K562 (cell line): Measurements from ENCODE around the gene C9. TPM values are rescaled to one million over a fixed set of nuclear protein-coding genes. Genes with fewer than 3 reads are reported as not detected.

Experiments used
- ATAC-seq: fragments of 200-7000 bp; cut with Tn5 transposase; 3 replicates; pipeline ENCODE4 v1.9.1; 2020; ENCODE audit warnings: moderate library complexity
- BruUV-seq: library from RNA; stranded (reverse); fragments of 400-500 nt; replicated peaks from 2 replicates; lab custom pipeline; 2021; lab: Mats Ljungman, UMichigan
- CTCF ChIA-PET: fragments of 300-600 bp; formaldehyde crosslinking; extraction: SDS; loops from one replicate; lab custom pipeline; 2021; ENCODE audit warnings: low intra/inter-chr PET ratio; lab: Yijun Ruan, JAX
- POLR2A ChIA-PET: fragments of 300-600, 350-650 bp; sonication (Branson Sonifier 250); formaldehyde crosslinking; extraction: SDS; loops from one replicate; lab custom pipeline; 2021; ENCODE audit warnings: antibody characterized with exemption, inconsistent platforms; lab: Yijun Ruan, JAX
- DNase-seq, 4 experiments: peaks; one replicate each; pipeline versions ENCODE4 v3.0.0 to v3.0.0-alpha.2; 2011 to 2018; ENCODE audit warnings: low spot score in 3 of 4, mixed read lengths in 3 of 4; ENCODE audit errors: extremely low read depth in 1 of 4
- FAIRE-seq: peaks from 2 replicates; lab custom pipeline; 2011; peaks lifted over from hg19 to GRCh38; lab: Jason Lieb, UNC
- H2AFZ ChIP-seq: 2 replicates; pipeline ENCODE4 v1.6.0; 2011; ENCODE audit warnings: low read depth, low read length, control low read depth, inconsistent platforms
- H3K27ac ChIP-seq: fragments of 200-600 bp; 3 replicates; pipeline ENCODE4 v1.8.0; 2011; ENCODE audit warnings: low read depth, mild to moderate bottlenecking, control low read depth, inconsistent platforms, low read length, moderate library complexity, mixed read lengths; ENCODE audit errors: extremely low read depth
- H3K27me3 ChIP-seq, 2 experiments: fragments of 300-600 bp in 1 of 2; 2 replicates in 1 of 2; 3 replicates in 1 of 2; pipeline versions ENCODE4 v1.6.0 to v1.8.0; 2011; ENCODE audit warnings: inconsistent platforms in 2 of 2, low read length in 2 of 2, mild to moderate bottlenecking in 1 of 2, mixed read lengths in 1 of 2, moderate library complexity in 1 of 2; ENCODE audit not compliant: control insufficient read depth in 2 of 2, insufficient read depth in 2 of 2
- H3K36me3 ChIP-seq: fragments of 300-600 bp; 3 replicates; pipeline ENCODE4 v1.8.0; 2011; ENCODE audit warnings: mild to moderate bottlenecking, low read length, inconsistent platforms; ENCODE audit not compliant: control insufficient read depth, insufficient read depth
- H3K4me1 ChIP-seq, 2 experiments: fragments of 200-600 bp in 1 of 2; replicated peaks in 1 of 2; 2 replicates in 1 of 2; 3 replicates in 1 of 2; pipeline versions ENCODE4 v1.5.1 to v1.8.0; 2011; ENCODE audit warnings: inconsistent platforms in 2 of 2, low read length in 2 of 2, mild to moderate bottlenecking in 1 of 2, mixed read lengths in 1 of 2, moderate library complexity in 1 of 2; ENCODE audit not compliant: control insufficient read depth in 2 of 2, insufficient read depth in 2 of 2
- H3K4me2 ChIP-seq: 2 replicates; pipeline ENCODE4 v1.6.1; 2011; ENCODE audit warnings: low read length, control low read depth, inconsistent platforms, mixed read lengths; ENCODE audit not compliant: insufficient read depth
- H3K4me3 ChIP-seq: fragments of 200-600 bp; sonication (generic), shearing (Covaris generic); 2 replicates; pipeline ENCODE4 v1.5.1; 2016; ENCODE audit warnings: control low read depth, inconsistent platforms
- H3K79me2 ChIP-seq: fragments of 200-600 bp; 3 replicates; pipeline ENCODE4 v1.8.0; 2011; ENCODE audit warnings: low read length, inconsistent platforms; ENCODE audit not compliant: control insufficient read depth, insufficient read depth
- H3K9ac ChIP-seq, 2 experiments: 2 replicates each; pipeline versions ENCODE4 v1.6.0 to v1.6.1; 2011; ENCODE audit warnings: low read depth in 2 of 2, low read length in 2 of 2, control low read depth in 1 of 2, inconsistent platforms in 1 of 2, mild to moderate bottlenecking in 1 of 2, mixed read lengths in 1 of 2; ENCODE audit not compliant: insufficient read depth in 1 of 2
- H3K9me1 ChIP-seq: one replicate; pipeline ENCODE4 v1.6.0; 2011; ENCODE audit warnings: inconsistent platforms, mild to moderate bottlenecking, low read length, moderate library complexity; ENCODE audit not compliant: control insufficient read depth, insufficient read depth
- H3K9me3 ChIP-seq: replicated peaks from 2 replicates; pipeline ENCODE4 v1.5.1; 2011; ENCODE audit warnings: low read depth, low read length, inconsistent platforms; ENCODE audit not compliant: control insufficient read depth, insufficient read depth
- H4K20me1 ChIP-seq: replicated peaks from 2 replicates; pipeline ENCODE4 v1.6.1; 2011; ENCODE audit warnings: low read length, inconsistent platforms, mixed read lengths; ENCODE audit not compliant: control insufficient read depth, insufficient read depth
- DIDO1 ChIP-seq: fragments of 450-650 bp; IDR thresholded peaks from 2 replicates; pipeline ENCODE4 v1.6.1; 2016; ENCODE audit warnings: low read depth, missing biosample characterization, missing genetic modification characterization
- GABPB2 ChIP-seq: fragments of 250-450 bp; sonication (Bioruptor Pico); conservative IDR thresholded peaks from 2 replicates; pipeline ENCODE4 v1.5.1; 2021; ENCODE audit warnings: mild to moderate bottlenecking
- ILK ChIP-seq: fragments of 450-650 bp; IDR thresholded peaks from 2 replicates; pipeline ENCODE4 v1.6.1; 2016; ENCODE audit warnings: missing genetic modification characterization, low read depth, mild to moderate bottlenecking, missing compliant biosample characterization, moderate library complexity, borderline replicate concordance
- JUND ChIP-seq, 2 experiments: IDR thresholded peaks; 2 replicates in 1 of 2; 3 replicates in 1 of 2; pipeline ENCODE4 v1.6.1; 2011; ENCODE audit warnings: borderline replicate concordance in 2 of 2, low read depth in 2 of 2, low read length in 2 of 2, improper control_type of control experiment in 1 of 2, missing biosample characterization in 1 of 2, missing genetic modification characterization in 1 of 2, missing genetic modification reagents in 1 of 2
- KLF13 ChIP-seq: fragments of 450-650 bp; IDR thresholded peaks from 2 replicates; pipeline ENCODE4 v1.6.1; 2016; ENCODE audit warnings: missing genetic modification characterization, low read depth, mild to moderate bottlenecking, missing compliant biosample characterization, moderate library complexity, borderline replicate concordance
- NEUROD1 ChIP-seq: fragments of 150-350 bp; IDR thresholded peaks from 2 replicates; pipeline ENCODE4 v1.6.1; 2014; ENCODE audit warnings: borderline replicate concordance, low read length, low read depth; ENCODE audit not compliant: partially characterized antibody
- SIRT6 ChIP-seq: IDR thresholded peaks from one replicate; pipeline ENCODE4 v1.6.1; 2012; ENCODE audit warnings: low read depth, mild to moderate bottlenecking, control low read depth, inconsistent platforms, low read length, moderate library complexity
- TAF9B ChIP-seq: fragments of 450-650 bp; IDR thresholded peaks from 2 replicates; pipeline ENCODE4 v1.6.1; 2018; ENCODE audit warnings: mild to moderate bottlenecking; ENCODE audit not compliant: partially characterized antibody
- WGBS: fragments of 100-300 bp; shearing (Covaris generic); methylation state at CpG from one replicate; pipeline ENCODE4 v1.1.6; 2016; ENCODE audit warnings: low coverage, mixed read lengths; ENCODE audit not compliant: insufficient coverage; ENCODE audit errors: missing lambda C conversion rate; 5-methylcytosine and 5-hydroxymethylcytosine counted together
- in situ Hi-C: fragments of 300-500 bp; cut with MboI; formaldehyde crosslinking; loops from 4 replicates; pipeline ENCODE4 v1.15.0; 2018; ENCODE audit warnings: inconsistent platforms, mixed read lengths
- intact Hi-C: fragments of 100-400 bp; cut with micrococcal nuclease; formaldehyde crosslinking; loops from 2 replicates; pipeline ENCODE4 v1.14.2; 2022
- polyA plus RNA-seq, 8 experiments: library from polyadenylated mRNA; depleted of rRNA in 4 of 8; stranded (reverse) in 5 of 8; unstranded in 3 of 8; fragments of >200 nt; fragmentation: Nextera tagmentation in 2 of 8; fragmentation: Illumina TruSeq in 1 of 8; extraction: Ambion mirVana in 2 of 8; extraction: Trizol in 1 of 8; gene quantifications; 2 replicates each; pipeline versions ENCODE4 v1.2.1 to v1.2.3, GENCODE V29; 2011 to 2014; ENCODE audit warnings: inconsistent platforms in 1 of 8, missing spikeins in 1 of 8
- total RNA-seq, 7 experiments: library from RNA; depleted of rRNA in 6 of 7; stranded (reverse); fragments of >200 nt in 6 of 7; fragmentation: Illumina TruSeq in 2 of 7; extraction: Trizol in 2 of 7; gene quantifications; 2 replicates each; pipeline versions ENCODE4 v1.2.1 to v1.2.3, GENCODE V29; 2011 to 2021; ENCODE audit warnings: low replicate concordance in 1 of 7
- TF ChIP-seq, protein P1 (sequence below): fragments of 250-450 bp; sonication (Bioruptor Pico); IDR thresholded peaks from 2 replicates; pipeline ENCODE4 v1.4.0; 2020
- TF ChIP-seq, protein P2 (sequence below): fragments of 450-650 bp; formaldehyde crosslinking; IDR thresholded peaks from 2 replicates; pipeline ENCODE4 v1.4.0; 2020; ENCODE audit warnings: mild to moderate bottlenecking, mixed read lengths
- TF ChIP-seq, protein P3 (sequence below): fragments of 450-650 bp; IDR thresholded peaks from 2 replicates; pipeline ENCODE4 v1.7.0; 2016; ENCODE audit warnings: borderline replicate concordance

The C9 gene
- total and polyA plus RNA-seq, 9 of the 15 experiments (the other 6 are each of a cell fraction or from before 2014, with no cell fraction given), result 0.08 to 0.38 TPM; not detected in 7

DNA sequence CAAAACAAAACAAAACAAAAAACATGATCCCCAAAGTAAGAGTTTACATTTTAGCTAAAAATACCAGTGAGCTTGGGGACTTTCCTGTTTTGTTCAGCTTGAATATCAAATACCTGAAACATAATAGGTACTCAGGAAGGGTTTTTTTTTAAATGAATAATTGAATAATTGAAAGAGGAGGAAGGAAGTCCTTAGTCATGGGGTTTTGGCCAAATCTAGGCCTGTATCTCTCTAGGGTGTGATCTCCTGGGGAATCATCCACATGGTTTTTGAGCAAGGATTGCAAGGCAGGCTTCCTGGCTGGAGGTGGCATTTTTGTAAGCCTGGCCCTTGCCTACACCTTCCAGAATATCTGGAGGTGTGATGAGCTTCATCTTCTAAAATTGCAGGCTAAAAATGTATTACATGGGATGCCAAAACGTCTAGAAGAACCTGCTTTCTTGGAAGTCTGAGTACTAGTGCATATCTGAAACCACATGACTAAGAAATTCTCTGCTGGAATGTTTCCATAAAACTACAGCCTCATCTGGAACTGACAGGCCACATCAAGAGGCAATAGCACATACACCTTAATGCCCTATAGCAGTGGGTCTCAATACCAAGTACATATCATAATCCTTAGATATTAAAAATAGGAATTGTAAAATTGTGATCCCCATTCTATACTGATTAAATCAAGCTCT, 10.4 kb downstream of the C9 start:
- no peak overlapping the region for H3K4me3 ChIP-seq
- ATAC-seq (no peak), DNase-seq (no peak), FAIRE-seq (no peak)
- no peaks in the 10 kb centered on the region for H4K20me1 ChIP-seq
- WGBS, result 0% methylated on average over 1 of the region's 1 CpG
- H3K36me3 ChIP-seq, result no peaks in the 10 kb centered on the region
- in situ Hi-C loops, result no loop called here
- H3K4me2 ChIP-seq, result no peak overlapping the region
- intact Hi-C loops, result no loop called here
- H3K79me2 ChIP-seq, result no peaks in the 10 kb centered on the region
- no peaks in the 10 kb centered on the region for H3K9me3 ChIP-seq
- H3K9ac ChIP-seq, result no peak overlapping the region
- H3K9me1 ChIP-seq, result no peaks in the 10 kb centered on the region
- ChIA-PET POLR2A (interaction anchor here (0.6 to 1.6 kb wide), 3 partner anchors 9 to 196 kb away, joined by 3 to 6 read pairs (median 4); no protein-coding TSS in a partner anchor), CTCF (no interaction called here)
- BruUV-seq, result no TSS peak
- no peak overlapping the region for H2AFZ ChIP-seq
- H3K27me3 ChIP-seq, result no peaks in the 10 kb centered on the region
- H3K4me1 ChIP-seq, result no peaks in the 10 kb centered on the region
- no peak overlapping the region for H3K27ac ChIP-seq
- TF ChIP-seq GABPB2 (CRISPR knock-in tag) (no peak), KLF13 (tag) (no peak), ILK (no peak), TAF9B (no peak), JUND (IDR thresholded peaks at IDR 0.05; ENCODE audit: borderline replicate concordance, low read depth, low read length) (no peak), JUND (tag; IDR thresholded peaks at IDR 0.05; ENCODE audit: borderline replicate concordance, low read depth, low read length) (no peak), SIRT6 (no peak), DIDO1 (tag) (no peak), NEUROD1 (no peak)
- TF ChIP-seq, protein P1, sequence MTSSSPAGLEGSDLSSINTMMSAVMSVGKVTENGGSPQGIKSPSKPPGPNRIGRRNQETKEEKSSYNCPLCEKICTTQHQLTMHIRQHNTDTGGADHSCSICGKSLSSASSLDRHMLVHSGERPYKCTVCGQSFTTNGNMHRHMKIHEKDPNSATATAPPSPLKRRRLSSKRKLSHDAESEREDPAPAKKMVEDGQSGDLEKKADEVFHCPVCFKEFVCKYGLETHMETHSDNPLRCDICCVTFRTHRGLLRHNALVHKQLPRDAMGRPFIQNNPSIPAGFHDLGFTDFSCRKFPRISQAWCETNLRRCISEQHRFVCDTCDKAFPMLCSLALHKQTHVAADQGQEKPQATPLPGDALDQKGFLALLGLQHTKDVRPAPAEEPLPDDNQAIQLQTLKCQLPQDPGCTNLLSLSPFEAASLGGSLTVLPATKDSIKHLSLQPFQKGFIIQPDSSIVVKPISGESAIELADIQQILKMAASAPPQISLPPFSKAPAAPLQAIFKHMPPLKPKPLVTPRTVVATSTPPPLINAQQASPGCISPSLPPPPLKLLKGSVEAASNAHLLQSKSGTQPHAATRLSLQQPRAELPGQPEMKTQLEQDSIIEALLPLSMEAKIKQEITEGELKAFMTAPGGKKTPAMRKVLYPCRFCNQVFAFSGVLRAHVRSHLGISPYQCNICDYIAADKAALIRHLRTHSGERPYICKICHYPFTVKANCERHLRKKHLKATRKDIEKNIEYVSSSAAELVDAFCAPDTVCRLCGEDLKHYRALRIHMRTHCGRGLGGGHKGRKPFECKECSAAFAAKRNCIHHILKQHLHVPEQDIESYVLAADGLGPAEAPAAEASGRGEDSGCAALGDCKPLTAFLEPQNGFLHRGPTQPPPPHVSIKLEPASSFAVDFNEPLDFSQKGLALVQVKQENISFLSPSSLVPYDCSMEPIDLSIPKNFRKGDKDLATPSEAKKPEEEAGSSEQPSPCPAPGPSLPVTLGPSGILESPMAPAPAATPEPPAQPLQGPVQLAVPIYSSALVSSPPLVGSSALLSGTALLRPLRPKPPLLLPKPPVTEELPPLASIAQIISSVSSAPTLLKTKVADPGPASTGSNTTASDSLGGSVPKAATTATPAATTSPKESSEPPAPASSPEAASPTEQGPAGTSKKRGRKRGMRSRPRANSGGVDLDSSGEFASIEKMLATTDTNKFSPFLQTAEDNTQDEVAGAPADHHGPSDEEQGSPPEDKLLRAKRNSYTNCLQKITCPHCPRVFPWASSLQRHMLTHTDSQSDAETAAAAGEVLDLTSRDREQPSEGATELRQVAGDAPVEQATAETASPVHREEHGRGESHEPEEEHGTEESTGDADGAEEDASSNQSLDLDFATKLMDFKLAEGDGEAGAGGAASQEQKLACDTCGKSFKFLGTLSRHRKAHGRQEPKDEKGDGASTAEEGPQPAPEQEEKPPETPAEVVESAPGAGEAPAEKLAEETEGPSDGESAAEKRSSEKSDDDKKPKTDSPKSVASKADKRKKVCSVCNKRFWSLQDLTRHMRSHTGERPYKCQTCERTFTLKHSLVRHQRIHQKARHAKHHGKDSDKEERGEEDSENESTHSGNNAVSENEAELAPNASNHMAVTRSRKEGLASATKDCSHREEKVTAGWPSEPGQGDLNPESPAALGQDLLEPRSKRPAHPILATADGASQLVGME, result no peak
- TF ChIP-seq, protein P2, sequence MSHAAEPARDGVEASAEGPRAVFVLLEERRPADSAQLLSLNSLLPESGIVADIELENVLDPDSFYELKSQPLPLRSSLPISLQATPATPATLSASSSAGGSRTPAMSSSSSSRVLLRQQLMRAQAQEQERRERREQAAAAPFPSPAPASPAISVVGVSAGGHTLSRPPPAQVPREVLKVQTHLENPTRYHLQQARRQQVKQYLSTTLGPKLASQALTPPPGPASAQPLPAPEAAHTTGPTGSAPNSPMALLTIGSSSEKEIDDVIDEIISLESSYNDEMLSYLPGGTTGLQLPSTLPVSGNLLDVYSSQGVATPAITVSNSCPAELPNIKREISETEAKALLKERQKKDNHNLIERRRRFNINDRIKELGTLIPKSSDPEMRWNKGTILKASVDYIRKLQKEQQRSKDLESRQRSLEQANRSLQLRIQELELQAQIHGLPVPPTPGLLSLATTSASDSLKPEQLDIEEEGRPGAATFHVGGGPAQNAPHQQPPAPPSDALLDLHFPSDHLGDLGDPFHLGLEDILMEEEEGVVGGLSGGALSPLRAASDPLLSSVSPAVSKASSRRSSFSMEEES, result no peak
- TF ChIP-seq, protein P3, sequence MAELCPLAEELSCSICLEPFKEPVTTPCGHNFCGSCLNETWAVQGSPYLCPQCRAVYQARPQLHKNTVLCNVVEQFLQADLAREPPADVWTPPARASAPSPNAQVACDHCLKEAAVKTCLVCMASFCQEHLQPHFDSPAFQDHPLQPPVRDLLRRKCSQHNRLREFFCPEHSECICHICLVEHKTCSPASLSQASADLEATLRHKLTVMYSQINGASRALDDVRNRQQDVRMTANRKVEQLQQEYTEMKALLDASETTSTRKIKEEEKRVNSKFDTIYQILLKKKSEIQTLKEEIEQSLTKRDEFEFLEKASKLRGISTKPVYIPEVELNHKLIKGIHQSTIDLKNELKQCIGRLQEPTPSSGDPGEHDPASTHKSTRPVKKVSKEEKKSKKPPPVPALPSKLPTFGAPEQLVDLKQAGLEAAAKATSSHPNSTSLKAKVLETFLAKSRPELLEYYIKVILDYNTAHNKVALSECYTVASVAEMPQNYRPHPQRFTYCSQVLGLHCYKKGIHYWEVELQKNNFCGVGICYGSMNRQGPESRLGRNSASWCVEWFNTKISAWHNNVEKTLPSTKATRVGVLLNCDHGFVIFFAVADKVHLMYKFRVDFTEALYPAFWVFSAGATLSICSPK, result no peak
